DND-41 (cell line): ENCODE data around the gene ABLIM1.

Experiments
- CTCF ChIP-seq: IDR thresholded peaks from 2 replicates; pipeline ENCODE4 v1.5.1; 2012; ENCODE audit warnings: borderline replicate concordance, low read length, moderate library complexity, mild to moderate bottlenecking; ENCODE audit not compliant: poor library complexity, severe bottlenecking; ENCODE audit errors: extremely low read depth
- EZH2 ChIP-seq: IDR thresholded peaks from 3 replicates; pipeline ENCODE4 v1.6.1; 2012; ENCODE audit warnings: borderline replicate concordance, low read depth, mild to moderate bottlenecking, moderate library complexity, low read length, inconsistent platforms; ENCODE audit not compliant: severe bottlenecking

- TF ChIP-seq EZH2 (no peak), CTCF (no peak)
Measured at GRCh38 chr10:114646426-114646825, 11.6 kb downstream of the ABLIM1 start.
